ENCODE data around the gene EPS15. TPM values are rescaled to one million over a fixed set of nuclear protein-coding genes. Genes with fewer than 3 reads are reported as not detected.

Gene EPS15
- total and polyA plus RNA-seq, 10 of the 15 experiments (the other 5 are each of a cell fraction or from before 2014, with no cell fraction given): 24.7 to 87.8 (median 56.3) TPM

GRCh38 chr1:51541313-51542050, 22.4 kb upstream of the EPS15 start:
- Histone ChIP-seq H3K27me3 (replicated peaks in 1 of 2; ENCODE audit: control insufficient read depth in 2 of 2, insufficient read depth in 2 of 2, low read length in 1 of 2) (no peaks in the 10 kb centered on the region), H3K4me3 (no peak overlapping the region), H3K4me2 (ENCODE audit: control insufficient read depth, insufficient read depth) (no peak overlapping the region), H4K20me1 (ENCODE audit: control insufficient read depth, insufficient read depth) (no peaks in the 10 kb centered on the region), H2AFZ (ENCODE audit: control insufficient read depth, low read depth, low read length) (no peak overlapping the region), H3K9me3 (replicated peaks; ENCODE audit: control insufficient read depth, insufficient read depth, low read length) (no peaks in the 10 kb centered on the region), H3K36me3 (ENCODE audit: control insufficient read depth in 2 of 2, insufficient read depth in 2 of 2, low read length in 1 of 2) (no peaks in the 10 kb centered on the region), H3K4me1 (ENCODE audit: control insufficient read depth, insufficient read depth, low read length) (no peaks in the 10 kb centered on the region), H3K9ac (ENCODE audit: control insufficient read depth, insufficient read depth, low read length) (no peak overlapping the region), H3K27ac (ENCODE audit: control insufficient read depth, insufficient read depth) (no peak overlapping the region), H3K79me2 (ENCODE audit: control insufficient read depth, insufficient read depth, low read length) (no peaks in the 10 kb centered on the region)
- in situ Hi-C loops (cut with MboI): no loop called here
- DNase-seq (ENCODE audit: low read depth, low spot score) (no peak), FAIRE-seq (no peak), ATAC-seq (no peak)
- ChIA-PET SMC1A (ENCODE audit: uncharacterized antibody, unreplicated experiment) (interaction anchor here (0.6 kb wide), 1 partner anchor 1003 kb away, joined by 3 read pairs; no protein-coding TSS in a partner anchor), RAD21 (ENCODE audit: unreplicated experiment) (no interaction called here), CTCF (interaction anchor here (0.6 to 1.4 kb wide), 3 partner anchors 9 to 222 kb away, joined by 3 read pairs; no protein-coding TSS in a partner anchor), POLR2A (no interaction called here)
- 70% methylated on average over 2 of the region's 2 CpGs for WGBS (ENCODE audit: insufficient coverage, insufficient replicate concordance, low lambda C conversion rate, missing lambda C conversion rate)
- TF ChIP-seq CEBPB (IDR thresholded peaks at IDR 0.05; ENCODE audit: borderline replicate concordance in 1 of 2, low read depth in 2 of 2, low read length in 2 of 2) (no peak), JUNB (IDR thresholded peaks at IDR 0.05) (no peak), RELB (IDR thresholded peaks at IDR 0.05; ENCODE audit: low read depth) (no peak), ELK1 (IDR thresholded peaks at IDR 0.05; ENCODE audit: low read depth, low read length) (no peak)
- intact Hi-C loops (cut with micrococcal nuclease; ENCODE audit: unreplicated experiment): no loop called here
- no TSS peak for BruUV-seq (replicated peaks)
